Ishikawa (cell line): ENCODE data around the gene GRB10.

Experiments used
- CEBPB ChIP-seq: IDR thresholded peaks from 2 replicates; pipeline ENCODE4 v1.6.1; 2012
- EP300 ChIP-seq: IDR thresholded peaks from 2 replicates; pipeline ENCODE4 v1.6.1; 2012; ENCODE audit warnings: borderline replicate concordance
- YY1 ChIP-seq: IDR thresholded peaks from 2 replicates; pipeline ENCODE4 v1.6.1; 2012; ENCODE audit warnings: low read depth
- ZBTB7A ChIP-seq: IDR thresholded peaks from 2 replicates; pipeline ENCODE4 v1.6.1; 2012; ENCODE audit warnings: low read depth
- TF ChIP-seq, protein P1 (sequence below): IDR thresholded peaks from 2 replicates; pipeline ENCODE4 v1.6.1; 2012

GRCh38 chr7:50647286-50647980 is 135.3 kb downstream of the GRB10 start:
- TF ChIP-seq EP300 (no peak), ZBTB7A (no peak), YY1 (no peak), CEBPB (no peak)
- TF ChIP-seq, protein P1, sequence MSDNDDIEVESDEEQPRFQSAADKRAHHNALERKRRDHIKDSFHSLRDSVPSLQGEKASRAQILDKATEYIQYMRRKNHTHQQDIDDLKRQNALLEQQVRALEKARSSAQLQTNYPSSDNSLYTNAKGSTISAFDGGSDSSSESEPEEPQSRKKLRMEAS: no peak
